Subcutaneous abdominal adipose tissue (tissue), 5 donors: ENCODE data around the gene SCFD2.

Source experiments
- H3K27ac ChIP-seq: one replicate; pipeline ENCODE4 v1.7.0; 2013; ENCODE audit warnings: low read depth, mild to moderate bottlenecking, inconsistent platforms, low read length, moderate library complexity
- H3K27me3 ChIP-seq, 5 donors: one replicate each; pipeline ENCODE4 v1.7.0; 2013; ENCODE audit warnings: low read length in 5 of 5, inconsistent platforms in 1 of 5; ENCODE audit not compliant: control insufficient read depth in 5 of 5, insufficient read depth in 4 of 5
- H3K36me3 ChIP-seq, 5 donors: one replicate each; pipeline ENCODE4 v1.7.0; 2013; ENCODE audit warnings: low read length in 5 of 5; ENCODE audit not compliant: control insufficient read depth in 5 of 5, insufficient read depth in 5 of 5
- H3K4me1 ChIP-seq, 5 donors: one replicate each; pipeline ENCODE4 v1.7.0; 2013; ENCODE audit warnings: low read length in 5 of 5, mild to moderate bottlenecking in 3 of 5, moderate library complexity in 1 of 5; ENCODE audit not compliant: control insufficient read depth in 5 of 5, insufficient read depth in 5 of 5
- H3K4me3 ChIP-seq, 5 donors: one replicate each; pipeline ENCODE4 v1.7.0; 2013; ENCODE audit warnings: low read length in 5 of 5, low read depth in 1 of 5
- H3K9ac ChIP-seq, 5 donors: one replicate each; pipeline ENCODE4 v1.7.0; 2013; ENCODE audit warnings: low read length in 5 of 5, mild to moderate bottlenecking in 4 of 5, moderate library complexity in 3 of 5
- H3K9me3 ChIP-seq, 5 donors: one replicate each; pipeline ENCODE4 v1.7.0; 2013; ENCODE audit warnings: low read length in 5 of 5; ENCODE audit not compliant: control insufficient read depth in 5 of 5
- donor health status: healthy.
- donor health status: healthy.
- donor health status: healthy.
- donor health status: healthy.
- donor health status: healthy.

SCFD2 gene

DNA sequence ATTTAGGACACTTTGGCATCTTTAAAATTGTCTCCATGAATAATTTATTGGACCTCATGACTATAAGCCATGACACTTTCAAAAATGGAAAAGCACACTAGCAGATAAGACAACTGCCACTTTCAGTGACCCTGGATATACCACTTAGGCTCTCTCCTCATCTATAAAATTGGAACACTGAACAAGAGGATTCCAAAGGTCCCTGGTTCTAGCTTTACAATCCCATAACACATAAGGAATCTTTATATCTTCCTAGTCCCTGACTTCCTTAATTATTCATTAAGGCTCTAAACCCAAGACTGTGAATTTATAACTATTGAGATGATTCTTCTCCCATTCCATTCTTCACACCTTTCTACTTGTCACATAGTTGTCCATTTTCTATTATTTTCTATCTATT is 190.2 kb downstream of the SCFD2 start:
- Histone ChIP-seq H3K9ac (no peak overlapping the region), H3K27ac (no peak overlapping the region), H3K36me3 (peaks cover 0 to 2% (median 0%) of the 10 kb centered on the region in 5 donors), H3K27me3 (no peaks in the 10 kb centered on the region), H3K9me3 (peaks cover 0 to 9% (median 3%) of the 10 kb centered on the region in 5 donors), H3K4me1 (no peaks in the 10 kb centered on the region), H3K4me3 (no peak overlapping the region)

DNA sequence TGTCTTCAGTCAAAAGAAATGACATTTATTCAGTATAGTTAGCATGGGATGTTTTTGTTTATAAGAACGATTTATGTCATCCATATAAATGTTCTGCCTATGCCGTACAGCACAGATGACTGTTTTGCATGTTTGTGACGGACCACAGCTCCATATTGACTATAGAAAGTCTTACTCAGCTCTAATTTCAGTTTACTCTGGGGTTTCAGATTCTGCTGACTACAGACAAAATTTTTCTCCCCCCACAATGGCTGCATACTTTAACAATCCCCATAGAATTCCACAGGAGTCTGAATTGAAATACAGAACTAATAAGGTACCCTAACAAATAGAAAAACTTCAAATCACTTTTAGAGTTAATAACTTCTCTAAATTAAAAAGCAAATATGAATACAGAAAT is 191.0 kb downstream of the SCFD2 start:
- no peaks in the 10 kb centered on the region for H3K27me3 ChIP-seq
- H3K27ac ChIP-seq = no peak overlapping the region
- H3K9ac ChIP-seq = no peak overlapping the region
- H3K9me3 ChIP-seq = peaks cover 0 to 9% (median 3%) of the 10 kb centered on the region in 5 donors
- H3K36me3 ChIP-seq = peaks cover 0 to 2% (median 0%) of the 10 kb centered on the region in 5 donors
- no peaks in the 10 kb centered on the region for H3K4me1 ChIP-seq
- no peak overlapping the region for H3K4me3 ChIP-seq

- Histone ChIP-seq H3K27me3 (no peaks in the 10 kb centered on the region), H3K27ac (no peak overlapping the region), H3K4me3 (no peak overlapping the region), H3K9ac (no peak overlapping the region), H3K9me3 (peaks cover 0 to 9% (median 3%) of the 10 kb centered on the region in 5 donors), H3K4me1 (no peaks in the 10 kb centered on the region), H3K36me3 (peaks cover 0 to 2% (median 0%) of the 10 kb centered on the region in 5 donors)
These were observed 192.3 kb downstream of the SCFD2 start for GRCh38 chr4:53173576-53173975.

DNA sequence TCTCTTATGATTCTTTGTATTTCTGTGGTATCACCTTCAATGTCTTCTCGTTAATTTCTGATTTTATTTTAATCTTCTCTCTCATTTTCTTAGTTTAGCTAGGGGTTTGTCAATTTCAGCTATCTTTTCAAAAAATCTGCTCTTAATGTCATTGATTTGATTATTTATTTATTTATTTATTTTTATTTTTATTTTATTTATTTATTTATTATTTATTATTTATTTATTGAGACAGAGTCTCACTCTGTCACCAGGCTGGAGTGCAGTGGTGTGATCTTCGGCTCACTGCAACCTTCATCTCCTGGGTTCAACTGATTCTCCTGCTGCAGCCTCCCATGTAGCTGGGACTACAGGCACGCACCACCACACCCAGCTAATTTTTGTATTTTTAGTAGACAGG is 194.1 kb downstream of the SCFD2 start:
- Histone ChIP-seq H3K9me3 (peaks cover 0 to 2% (median 0%) of the 10 kb centered on the region in 5 donors), H3K4me1 (no peaks in the 10 kb centered on the region), H3K4me3 (no peak overlapping the region), H3K9ac (no peak overlapping the region), H3K27me3 (no peaks in the 10 kb centered on the region), H3K27ac (no peak overlapping the region), H3K36me3 (no peaks in the 10 kb centered on the region)

GRCh38 chr4:53169695-53170617 is 195.9 kb downstream of the SCFD2 start:
- H3K9ac ChIP-seq = no peak overlapping the region
- H3K27me3 ChIP-seq = no peaks in the 10 kb centered on the region
- H3K4me3 ChIP-seq = no peak overlapping the region

DNA sequence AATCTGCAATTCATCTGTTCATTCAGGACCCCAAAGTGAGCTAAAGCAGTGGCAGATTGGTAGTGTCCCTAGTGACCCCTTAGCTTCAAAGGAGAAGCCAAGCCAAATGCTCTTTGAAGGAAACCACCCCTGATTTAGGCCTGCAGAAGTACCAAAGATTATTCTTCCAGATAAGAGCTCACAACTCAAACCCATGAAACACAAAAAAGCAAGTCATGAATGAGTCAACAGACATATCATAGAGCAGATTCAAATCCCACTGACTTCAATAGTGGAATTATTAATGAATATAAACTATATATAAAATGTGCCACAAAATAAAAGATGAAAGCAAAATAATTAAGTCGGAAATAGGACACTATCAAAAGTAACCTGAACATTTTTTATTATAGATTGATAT is 197.6 kb downstream of the SCFD2 start:
- H3K27ac ChIP-seq = no peak overlapping the region
- no peaks in the 10 kb centered on the region for H3K27me3 ChIP-seq
- no peak overlapping the region for H3K4me3 ChIP-seq
- no peak overlapping the region for H3K9ac ChIP-seq
- no peaks in the 10 kb centered on the region for H3K4me1 ChIP-seq
- peaks cover 0 to 2% (median 0%) of the 10 kb centered on the region in 5 donors for H3K9me3 ChIP-seq
- H3K36me3 ChIP-seq = no peaks in the 10 kb centered on the region

More at GRCh38 chr4:53169695-53170617, 195.9 kb downstream of the SCFD2 start:
- H3K36me3 ChIP-seq = no peaks in the 10 kb centered on the region
- H3K27ac ChIP-seq = no peak overlapping the region
- H3K9me3 ChIP-seq = peaks cover 0 to 2% (median 0%) of the 10 kb centered on the region in 5 donors
- no peaks in the 10 kb centered on the region for H3K4me1 ChIP-seq

DNA sequence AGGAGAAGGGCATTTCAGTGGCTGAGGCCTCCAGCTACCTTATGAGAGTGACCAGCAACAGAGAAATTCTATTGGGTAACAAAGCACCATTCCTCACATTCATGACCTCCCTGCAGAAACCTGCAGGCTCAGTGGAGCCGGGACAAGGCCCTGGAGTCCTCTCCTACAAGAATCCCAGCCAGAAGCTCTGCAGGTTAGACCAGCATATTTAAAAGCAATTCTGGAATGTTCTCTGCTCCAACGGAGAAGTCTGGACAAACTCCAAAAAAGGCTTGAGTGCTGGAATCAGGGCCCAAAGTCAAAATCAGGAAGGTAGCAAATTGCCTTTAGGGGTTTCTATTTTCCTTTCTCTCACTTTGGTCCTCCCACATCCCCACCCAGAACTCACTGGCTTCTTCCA is 202.9 kb downstream of the SCFD2 start:
- H3K36me3 ChIP-seq = no peaks in the 10 kb centered on the region
- no peaks in the 10 kb centered on the region for H3K9me3 ChIP-seq
- H3K4me1 ChIP-seq = peaks cover 0 to 11% (median 8%) of the 10 kb centered on the region in 5 donors
- no peak overlapping the region for H3K9ac ChIP-seq
- no peak overlapping the region for H3K4me3 ChIP-seq
- no peaks in the 10 kb centered on the region for H3K27me3 ChIP-seq
- H3K27ac ChIP-seq = no peak overlapping the region

DNA sequence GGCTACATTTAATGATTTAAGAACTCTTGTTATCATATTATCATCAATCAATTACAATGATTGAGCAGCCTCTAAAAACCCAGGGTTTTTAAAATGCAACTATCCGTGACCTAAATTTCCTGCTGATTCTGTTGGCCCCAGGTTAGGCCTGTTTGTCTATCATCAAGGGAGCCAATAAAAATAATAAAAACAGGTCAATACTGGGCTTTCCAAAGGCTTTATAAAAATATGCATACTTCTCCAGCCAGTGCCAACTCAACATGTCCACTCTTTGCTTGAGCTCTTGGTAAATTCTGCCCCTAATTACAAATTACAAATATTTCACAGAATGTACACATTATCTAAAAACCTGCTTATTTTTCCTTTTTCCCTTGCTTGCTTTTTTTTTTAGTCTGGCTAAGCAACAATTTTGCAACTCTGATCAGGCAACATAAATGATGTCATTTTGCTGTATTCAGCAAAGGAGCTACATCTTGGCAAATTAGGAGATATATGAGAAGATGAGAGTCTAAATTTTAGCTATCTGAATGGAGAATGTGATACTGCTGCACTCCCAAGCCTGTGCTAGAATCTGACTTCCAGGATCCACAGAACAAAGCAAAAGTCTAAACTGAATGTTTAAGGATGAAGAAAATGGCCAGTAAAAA is 204.0 kb downstream of the SCFD2 start:
- H3K9ac ChIP-seq = no peak overlapping the region
- no peak overlapping the region for H3K27ac ChIP-seq
- no peaks in the 10 kb centered on the region for H3K27me3 ChIP-seq
- H3K36me3 ChIP-seq = no peaks in the 10 kb centered on the region
- no peak overlapping the region for H3K4me3 ChIP-seq
- no peaks in the 10 kb centered on the region for H3K9me3 ChIP-seq
- peaks cover 0 to 11% (median 8%) of the 10 kb centered on the region in 5 donors for H3K4me1 ChIP-seq

GRCh38 chr4:53161051-53161786 is 204.6 kb downstream of the SCFD2 start:
- no peaks in the 10 kb centered on the region for H3K36me3 ChIP-seq
- H3K4me1 ChIP-seq = peaks cover 0 to 11% (median 8%) of the 10 kb centered on the region in 5 donors
- H3K9ac ChIP-seq = no peak overlapping the region
- no peaks in the 10 kb centered on the region for H3K9me3 ChIP-seq
- no peak overlapping the region for H3K4me3 ChIP-seq
- H3K27me3 ChIP-seq = no peaks in the 10 kb centered on the region
- no peak overlapping the region for H3K27ac ChIP-seq
